HG03460 (cell line): ENCODE data around the gene DYRK1B.
"Not testable (repeated sequence)": the region's sequence is repeated elsewhere in the genome, so short reads cannot be mapped to it uniquely, and the experiment has no call there.

Source experiments
- ATAC-seq: cut with Tn5 transposase; IDR thresholded peaks from one replicate; pipeline ENCODE4 v1.9.1; 2021; ENCODE audit not compliant: unreplicated experiment

The DYRK1B gene

DNA sequence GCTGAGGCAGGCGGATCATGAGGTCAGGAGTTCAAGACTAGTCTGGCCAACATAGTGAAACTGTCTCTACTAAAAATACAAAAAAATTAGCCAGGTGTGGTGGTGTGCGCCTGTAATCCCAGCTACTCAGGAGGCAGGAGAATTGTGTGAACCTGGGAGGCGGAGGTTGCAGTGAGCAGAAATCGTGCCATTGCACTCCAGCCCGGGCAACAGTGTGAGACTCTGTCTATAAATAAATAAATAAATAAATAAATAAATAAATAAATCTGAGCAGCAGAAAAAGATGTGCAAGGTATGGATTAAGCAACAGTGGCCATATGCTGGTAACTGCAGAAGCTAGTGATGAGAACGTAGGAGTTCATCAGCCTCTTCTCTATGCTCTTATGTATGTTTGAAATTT is 19.9 kb downstream of the DYRK1B start:
- not testable (repeated sequence) for ATAC-seq

- ATAC-seq, result no peak
These were observed 20.5 kb downstream of the DYRK1B start for GRCh38 chr19:39813264-39813993.

DNA sequence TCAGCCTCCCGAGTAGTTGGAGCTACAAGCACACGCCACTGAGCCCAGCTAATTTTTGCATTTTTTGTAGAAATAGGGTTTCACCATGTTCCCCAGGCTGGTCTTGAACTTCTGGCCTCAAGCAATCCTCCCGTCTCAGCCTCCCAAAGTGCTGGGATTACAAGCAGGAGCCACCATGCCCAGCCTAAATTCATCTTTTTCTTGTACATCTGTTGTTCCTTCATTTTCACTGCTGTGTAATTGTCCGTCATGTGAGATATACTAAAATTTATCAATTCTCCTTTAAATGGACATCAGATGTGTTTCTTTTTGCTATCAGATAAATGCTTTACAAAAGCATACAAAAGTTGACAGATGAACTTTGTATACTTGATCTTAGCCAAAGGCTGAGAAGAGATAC is 22.9 kb downstream of the DYRK1B start:
- ATAC-seq, result no peak

DNA sequence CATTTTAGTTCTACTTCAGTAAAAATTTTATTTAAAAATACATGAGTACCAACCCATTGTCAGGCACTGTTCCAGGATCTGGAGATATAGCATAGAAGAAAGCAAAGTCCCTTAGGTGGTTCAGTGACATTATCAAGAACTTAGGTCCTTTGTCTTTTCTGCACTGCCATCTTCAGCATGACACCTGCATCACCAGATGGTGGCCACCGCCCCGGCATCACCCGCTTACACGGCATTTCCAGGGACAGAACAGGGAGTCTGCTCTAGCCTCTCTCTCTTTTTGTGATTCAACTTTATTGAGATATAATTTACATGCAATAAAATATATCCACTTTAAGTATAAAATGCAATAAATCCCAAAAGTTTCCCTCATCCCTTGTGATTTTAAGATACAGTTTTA is 23.5 kb downstream of the DYRK1B start:
- no peak for ATAC-seq

DNA sequence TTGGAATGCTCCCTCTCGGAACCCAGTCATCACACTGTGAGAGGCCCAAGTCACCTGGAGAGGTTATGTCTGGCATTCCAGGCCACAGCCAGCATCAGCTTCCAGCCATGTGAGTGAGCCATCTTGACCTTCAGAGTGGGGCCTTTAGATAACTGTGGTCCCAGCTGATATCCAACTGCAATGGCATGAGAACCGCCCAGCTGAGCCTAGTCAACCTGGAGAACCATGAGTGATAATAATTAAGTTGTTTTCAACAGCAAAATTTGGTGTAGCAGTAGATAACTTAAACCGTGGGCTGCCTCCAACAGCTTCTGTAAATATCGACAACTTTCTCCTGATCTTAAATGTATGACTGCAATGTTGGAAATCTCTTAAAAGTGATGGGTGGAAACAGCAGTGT is 24.6 kb downstream of the DYRK1B start:
- ATAC-seq, result no peak

- not testable (repeated sequence) for ATAC-seq
These were observed 25.3 kb downstream of the DYRK1B start for GRCh38 chr19:39808688-39809087.

DNA sequence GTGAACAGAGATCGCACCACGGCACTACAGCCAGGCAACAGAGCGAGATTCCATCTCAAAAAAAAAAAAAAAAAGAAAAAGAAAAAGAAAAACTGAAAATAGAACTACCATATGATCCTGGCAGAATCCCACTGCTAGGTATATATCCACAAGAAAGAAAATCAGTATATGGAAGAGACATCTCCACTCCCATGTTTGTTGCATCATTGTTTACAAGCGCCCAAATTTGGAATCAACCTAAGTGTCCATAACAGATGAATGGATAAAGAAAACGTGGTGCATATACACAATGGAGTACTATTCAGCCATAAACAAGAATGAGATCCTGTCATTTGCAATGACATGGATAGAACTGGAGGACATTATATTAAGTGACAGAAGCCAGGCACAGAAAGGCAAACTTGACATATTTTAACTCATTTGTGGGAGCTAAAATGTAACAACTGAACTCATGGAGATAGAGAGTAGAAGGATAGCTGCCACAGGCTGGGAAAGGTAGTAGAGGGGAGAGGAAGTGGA is 26.1 kb downstream of the DYRK1B start:
- no peak for ATAC-seq

DNA sequence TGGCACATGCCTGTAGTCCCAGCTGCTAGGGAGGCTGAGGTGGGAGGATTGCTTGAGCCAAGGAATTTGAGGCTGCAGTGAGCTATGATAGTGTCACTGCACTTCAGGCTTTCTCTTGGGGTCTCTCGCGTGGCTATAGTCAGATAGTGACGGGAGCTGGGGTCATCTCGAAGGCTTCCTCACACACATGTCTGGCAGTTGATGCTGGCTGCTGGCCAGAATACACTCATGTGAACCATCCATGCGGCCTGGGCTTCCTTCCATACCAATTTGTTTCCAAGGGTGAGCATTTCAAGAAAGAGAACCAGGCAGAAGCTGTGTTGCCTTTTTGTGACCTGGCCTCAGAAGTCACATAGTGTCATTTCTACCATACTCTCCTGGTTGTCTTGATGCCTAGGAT is 28.9 kb downstream of the DYRK1B start:
- no peak for ATAC-seq

GRCh38 chr19:39802958-39803357 is 31.0 kb downstream of the DYRK1B start:
- no peak for ATAC-seq

DNA sequence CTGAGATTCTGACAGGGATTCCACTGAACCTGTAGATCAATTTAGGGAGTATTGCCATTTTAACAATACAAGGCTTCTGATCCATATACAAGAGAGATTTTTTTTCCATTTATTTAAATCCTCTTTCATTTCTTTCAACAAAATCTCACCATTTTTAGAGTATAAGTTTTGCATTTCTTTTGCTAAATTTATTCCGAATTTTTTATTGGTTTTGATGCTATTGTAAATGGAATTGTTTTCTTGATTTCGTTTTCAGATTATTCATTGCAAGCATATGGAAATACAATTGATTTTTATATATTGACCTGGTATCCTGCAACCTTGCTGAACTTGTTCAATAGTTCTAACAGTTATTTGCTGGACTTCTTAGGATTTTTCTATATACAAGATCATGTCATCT is 36.9 kb downstream of the DYRK1B start:
- ATAC-seq, result no peak

GRCh38 chr19:39796000-39796498 is 37.9 kb downstream of the DYRK1B start:
- ATAC-seq, result no peak

DNA sequence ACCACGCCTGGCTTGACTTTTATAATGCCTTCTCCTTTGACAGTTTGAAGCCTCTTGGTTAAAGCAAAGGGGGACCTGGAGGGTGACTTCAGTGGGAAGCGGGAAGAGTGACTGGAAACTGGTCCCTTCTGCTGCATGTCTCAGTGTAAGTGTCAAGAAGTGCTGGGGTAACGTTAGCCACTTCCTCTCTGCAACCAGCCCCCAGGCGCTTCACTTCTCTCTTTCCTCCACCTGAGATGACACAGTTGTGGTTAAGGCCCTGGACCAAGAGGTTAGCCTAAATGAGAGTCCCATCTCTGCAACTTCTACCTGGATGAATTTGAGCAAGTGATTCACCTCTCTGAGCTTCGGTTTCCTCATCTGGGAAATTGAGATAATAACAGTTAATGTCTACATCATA is 39.0 kb downstream of the DYRK1B start:
- ATAC-seq, result no peak

DNA sequence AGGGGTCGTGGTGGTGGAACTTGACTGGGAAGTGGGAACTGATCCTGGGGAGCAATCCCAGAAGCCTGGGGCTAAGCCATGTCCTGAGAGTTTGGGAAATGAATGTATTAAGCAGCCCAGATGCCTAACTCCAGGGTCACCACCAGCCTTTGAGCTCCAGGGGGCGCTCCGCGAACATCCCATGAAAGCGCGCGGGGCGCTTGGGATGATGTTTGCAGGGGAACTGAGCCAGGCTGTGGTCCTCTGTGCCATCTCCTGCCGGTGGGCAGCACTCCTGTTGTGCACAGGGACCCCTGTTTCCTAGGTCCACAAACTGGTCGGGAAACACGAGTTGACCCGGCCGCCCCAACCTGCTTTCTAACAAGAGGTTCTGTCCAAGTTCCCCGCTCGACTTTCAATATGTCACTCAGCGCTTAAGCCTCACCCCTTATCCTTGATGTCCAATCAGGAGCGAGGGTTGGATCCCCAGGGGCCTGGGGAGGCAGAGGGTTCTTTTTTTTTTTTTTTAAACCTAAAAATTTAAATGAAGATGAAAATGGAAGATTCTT is 40.9 kb downstream of the DYRK1B start:
- ATAC-seq, result peak; percentile 77

GRCh38 chr19:39788244-39788643 is 45.7 kb downstream of the DYRK1B start:
- no peak for ATAC-seq

GRCh38 chr19:39780894-39781293 is 53.1 kb downstream of the DYRK1B start:
- no peak for ATAC-seq

- ATAC-seq, result no peak
These were observed 55.2 kb downstream of the DYRK1B start, which contains the start of gene LEUTX for GRCh38 chr19:39778763-39779162. LEUTX (plus strand) TSS chr19:39778854; CDS start chr19:39778921, 67 bp downstream.
